ENCODE data around the gene BSPRY. TPM values are rescaled to one million over a fixed set of nuclear protein-coding genes. Genes with fewer than 3 reads are reported as not detected.
A peak's percentile ranks its signal among the peaks of the same experiment; 100 is the strongest.
"Not testable (repeated sequence)": the region's sequence is repeated elsewhere in the genome, so short reads cannot be mapped to it uniquely, and the experiment has no call there.

The BSPRY gene
- total RNA-seq, 1 experiment from 2014 or later = 1.5 TPM

- DNase-seq = no peak
- peaks cover 34% of the 10 kb centered on the region for H3K27me3 ChIP-seq (ENCODE audit: control insufficient read depth, insufficient read depth, low read length)
- H3K4me3 ChIP-seq (ENCODE audit: insufficient read depth, low read depth, low read length) = no peak overlapping the region
These were observed 1.6 kb downstream of the BSPRY start for GRCh38 chr9:113350937-113351336.

GRCh38 chr9:113352006-113352405, 2.7 kb downstream of the BSPRY start:
- peaks cover 34% of the 10 kb centered on the region for H3K27me3 ChIP-seq (ENCODE audit: control insufficient read depth, insufficient read depth, low read length)
- no peak for DNase-seq
- no peaks in the 10 kb centered on the region for H3K36me3 ChIP-seq (replicated peaks; ENCODE audit: control insufficient read depth, insufficient read depth, low read length)
- no peak overlapping the region for H3K4me3 ChIP-seq (ENCODE audit: insufficient read depth, low read depth, low read length)

More at GRCh38 chr9:113350937-113351336, 1.6 kb downstream of the BSPRY start:
- H3K36me3 ChIP-seq (replicated peaks; ENCODE audit: control insufficient read depth, insufficient read depth, low read length) = no peaks in the 10 kb centered on the region

- no peak for DNase-seq
- Histone ChIP-seq H3K4me3 (ENCODE audit: insufficient read depth, low read depth, low read length) (no peak overlapping the region), H3K27me3 (ENCODE audit: control insufficient read depth, insufficient read depth, low read length) (peaks cover 30% of the 10 kb centered on the region), H3K36me3 (replicated peaks; ENCODE audit: control insufficient read depth, insufficient read depth, low read length) (no peaks in the 10 kb centered on the region)
These were observed 3.1 kb downstream of the BSPRY start for GRCh38 chr9:113352411-113352810.

- H3K27me3 ChIP-seq (ENCODE audit: control insufficient read depth, insufficient read depth, low read length) = peaks cover 14% of the 10 kb centered on the region
- no peak overlapping the region for H3K4me3 ChIP-seq (ENCODE audit: insufficient read depth, low read depth, low read length)
- DNase-seq = no peak
- no peaks in the 10 kb centered on the region for H3K36me3 ChIP-seq (replicated peaks; ENCODE audit: control insufficient read depth, insufficient read depth, low read length)
These were observed 5.8 kb downstream of the BSPRY start for GRCh38 chr9:113355040-113355596.

GRCh38 chr9:113356686-113357292, 7.4 kb downstream of the BSPRY start:
- DNase-seq = no peak
- H3K27me3 ChIP-seq (ENCODE audit: control insufficient read depth, insufficient read depth, low read length) = peaks cover 2% of the 10 kb centered on the region; the same call in 1 of the 2 replicates

GRCh38 chr9:113359385-113359784, 10.0 kb downstream of the BSPRY start:
- H3K27me3 ChIP-seq (ENCODE audit: control insufficient read depth, insufficient read depth, low read length) = no peaks in the 10 kb centered on the region
- H3K36me3 ChIP-seq (replicated peaks; ENCODE audit: control insufficient read depth, insufficient read depth, low read length) = no peaks in the 10 kb centered on the region
- H3K4me3 ChIP-seq (ENCODE audit: insufficient read depth, low read depth, low read length) = no peak overlapping the region
- no peak for DNase-seq

More at GRCh38 chr9:113356686-113357292, 7.4 kb downstream of the BSPRY start:
- Histone ChIP-seq H3K4me3 (ENCODE audit: insufficient read depth, low read depth, low read length) (no peak overlapping the region), H3K36me3 (replicated peaks; ENCODE audit: control insufficient read depth, insufficient read depth, low read length) (no peaks in the 10 kb centered on the region)

GRCh38 chr9:113360242-113360842, 11.0 kb downstream of the BSPRY start:
- DNase-seq = no peak
- Histone ChIP-seq H3K36me3 (replicated peaks; ENCODE audit: control insufficient read depth, insufficient read depth, low read length) (no peaks in the 10 kb centered on the region), H3K27me3 (ENCODE audit: control insufficient read depth, insufficient read depth, low read length) (no peaks in the 10 kb centered on the region), H3K4me3 (ENCODE audit: insufficient read depth, low read depth, low read length) (no peak overlapping the region)

- Histone ChIP-seq H3K36me3 (replicated peaks; ENCODE audit: control insufficient read depth, insufficient read depth, low read length) (no peaks in the 10 kb centered on the region), H3K4me3 (ENCODE audit: insufficient read depth, low read depth, low read length) (no peak overlapping the region), H3K27me3 (ENCODE audit: control insufficient read depth, insufficient read depth, low read length) (no peaks in the 10 kb centered on the region)
- DNase-seq = no peak
These were observed 12.1 kb downstream of the BSPRY start for GRCh38 chr9:113361304-113362018.

- no peak for DNase-seq
- no peaks in the 10 kb centered on the region for H3K27me3 ChIP-seq (ENCODE audit: control insufficient read depth, insufficient read depth, low read length)
- no peaks in the 10 kb centered on the region for H3K36me3 ChIP-seq (replicated peaks; ENCODE audit: control insufficient read depth, insufficient read depth, low read length)
- no peak overlapping the region for H3K4me3 ChIP-seq (ENCODE audit: insufficient read depth, low read depth, low read length)
These were observed 14.0 kb downstream of the BSPRY start for GRCh38 chr9:113363336-113363735.

- no peaks in the 10 kb centered on the region for H3K36me3 ChIP-seq (replicated peaks; ENCODE audit: control insufficient read depth, insufficient read depth, low read length)
- no peaks in the 10 kb centered on the region for H3K27me3 ChIP-seq (ENCODE audit: control insufficient read depth, insufficient read depth, low read length)
- H3K4me3 ChIP-seq (ENCODE audit: insufficient read depth, low read depth, low read length) = no peak overlapping the region
- DNase-seq = no peak
These were observed 15.6 kb downstream of the BSPRY start for GRCh38 chr9:113364951-113365350.

- not testable (repeated sequence) for H3K4me3 ChIP-seq (ENCODE audit: insufficient read depth, low read depth, low read length); H3K27me3 ChIP-seq (ENCODE audit: control insufficient read depth, insufficient read depth, low read length); H3K36me3 ChIP-seq (replicated peaks; ENCODE audit: control insufficient read depth, insufficient read depth, low read length); DNase-seq
These were observed 16.3 kb downstream of the BSPRY start for GRCh38 chr9:113365652-113366051.

- H3K4me3 ChIP-seq (ENCODE audit: insufficient read depth, low read depth, low read length) = no peak overlapping the region
- no peaks in the 10 kb centered on the region; the same call in 1 of the 2 replicates for H3K36me3 ChIP-seq (replicated peaks; ENCODE audit: control insufficient read depth, insufficient read depth, low read length)
- H3K27me3 ChIP-seq (ENCODE audit: control insufficient read depth, insufficient read depth, low read length) = no peaks in the 10 kb centered on the region
- DNase-seq = no peak
These were observed 19.1 kb downstream of the BSPRY start for GRCh38 chr9:113368348-113368981.

- H3K4me3 ChIP-seq (ENCODE audit: insufficient read depth, low read depth, low read length) = no peak overlapping the region
These were observed 19.9 kb downstream of the BSPRY start for GRCh38 chr9:113368982-113369854.

GRCh38 chr9:113369855-113370140, 20.5 kb downstream of the BSPRY start:
- H3K27me3 ChIP-seq (ENCODE audit: control insufficient read depth, insufficient read depth, low read length) = no peaks in the 10 kb centered on the region
- no peaks in the 10 kb centered on the region; the same call in 1 of the 2 replicates for H3K36me3 ChIP-seq (replicated peaks; ENCODE audit: control insufficient read depth, insufficient read depth, low read length)
- peak; percentile 30 for DNase-seq
- H3K4me3 ChIP-seq (ENCODE audit: insufficient read depth, low read depth, low read length) = no peak overlapping the region

More at GRCh38 chr9:113368982-113369854, 19.9 kb downstream of the BSPRY start:
- H3K27me3 ChIP-seq (ENCODE audit: control insufficient read depth, insufficient read depth, low read length) = no peaks in the 10 kb centered on the region
- H3K36me3 ChIP-seq (replicated peaks; ENCODE audit: control insufficient read depth, insufficient read depth, low read length) = no peaks in the 10 kb centered on the region; the same call in 1 of the 2 replicates
- DNase-seq = no peak
